ENCODE results near the gene TRAPPC2L.

The TRAPPC2L gene, protein sequence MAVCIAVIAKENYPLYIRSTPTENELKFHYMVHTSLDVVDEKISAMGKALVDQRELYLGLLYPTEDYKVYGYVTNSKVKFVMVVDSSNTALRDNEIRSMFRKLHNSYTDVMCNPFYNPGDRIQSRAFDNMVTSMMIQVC

GRCh38 chr16:88856828-88857727, at the start of gene TRAPPC2L, which contains the start of gene GALNS:
Gene TRAPPC2L (plus strand): TSS chr16:88857127. CDS start chr16:88857151, 24 bp downstream.
Gene GALNS (minus strand): TSS chr16:88856947. CDS start chr16:88856877, 70 bp downstream.
- peak; percentile 66 for DNase-seq (ENCODE audit: low read depth)

GRCh38 chr16:88807142-88807625, 49.7 kb upstream of the TRAPPC2L start:
- DNase-seq (ENCODE audit: low read depth): no peak

DNA sequence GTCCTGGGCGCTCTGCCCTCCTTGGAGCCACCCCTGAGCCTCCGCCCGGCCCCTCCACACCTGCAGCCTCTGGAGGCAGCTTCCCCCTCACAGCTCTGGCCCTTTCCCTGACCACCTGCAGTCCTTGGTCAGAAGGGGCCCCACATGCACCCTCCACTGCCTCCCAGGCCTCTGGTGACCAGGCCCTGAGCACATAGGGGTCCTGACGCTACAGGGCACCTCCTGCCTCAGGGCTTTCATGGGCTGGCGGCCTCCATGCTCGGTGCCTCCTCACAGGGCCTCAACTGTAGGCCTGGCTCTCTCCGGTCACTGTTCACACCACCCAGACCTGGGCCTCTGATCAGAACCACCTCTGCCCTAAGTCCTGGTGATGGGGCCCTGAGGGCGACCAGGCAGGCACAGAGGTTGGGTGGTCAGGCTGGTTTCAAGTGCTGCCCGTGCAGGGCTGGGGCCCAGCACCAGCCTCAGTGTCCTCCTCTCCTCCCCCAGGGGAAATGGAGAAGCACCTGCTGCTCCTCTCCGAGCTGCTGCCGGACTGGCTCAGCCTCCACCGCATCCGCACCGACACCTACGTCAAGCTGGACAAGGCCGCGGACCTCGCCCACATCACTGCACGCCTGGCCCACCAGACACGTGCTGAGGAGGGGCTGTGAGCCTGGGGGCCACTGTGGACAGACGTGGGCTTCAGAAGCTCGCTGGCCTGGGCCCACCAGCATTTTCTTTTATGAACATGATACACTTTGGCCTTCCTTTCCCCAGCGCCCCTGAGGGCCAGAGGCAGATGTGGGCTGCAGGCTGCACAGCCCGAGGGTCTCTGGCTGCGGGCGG, 49.1 kb upstream of the TRAPPC2L start:
- DNase-seq (ENCODE audit: low read depth): no peak

GRCh38 chr16:88809068-88809675, 47.8 kb upstream of the TRAPPC2L start:
- no peak for DNase-seq (ENCODE audit: low read depth)

DNA sequence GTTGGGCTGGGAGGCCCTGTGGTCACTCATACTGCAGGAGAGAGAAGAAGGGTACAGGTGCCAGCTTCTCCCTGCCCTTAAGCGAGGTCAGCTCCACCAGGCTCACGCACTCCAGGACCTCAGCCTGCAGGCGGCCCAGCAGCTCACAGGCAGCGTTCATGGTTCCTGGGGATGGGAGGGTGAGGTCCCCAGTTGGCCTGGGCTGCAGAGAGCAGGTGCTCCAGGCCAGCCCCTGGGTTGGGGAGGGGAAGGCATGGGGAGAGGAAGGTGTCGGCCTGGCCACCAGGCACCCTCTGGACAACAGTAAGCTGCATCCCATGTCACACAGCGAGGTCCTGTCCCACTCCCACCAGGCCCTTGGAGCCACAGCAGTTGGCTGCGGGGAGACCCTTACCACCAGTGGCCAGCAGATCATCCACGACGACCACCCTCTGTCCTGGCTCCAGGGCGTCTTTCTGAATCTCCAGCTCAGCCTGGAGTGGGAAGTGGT, 47.2 kb upstream of the TRAPPC2L start:
- no peak for DNase-seq (ENCODE audit: low read depth)

- no peak for DNase-seq (ENCODE audit: low read depth)
Observed at GRCh38 chr16:88810166-88810911, 46.6 kb upstream of the TRAPPC2L start.

DNA sequence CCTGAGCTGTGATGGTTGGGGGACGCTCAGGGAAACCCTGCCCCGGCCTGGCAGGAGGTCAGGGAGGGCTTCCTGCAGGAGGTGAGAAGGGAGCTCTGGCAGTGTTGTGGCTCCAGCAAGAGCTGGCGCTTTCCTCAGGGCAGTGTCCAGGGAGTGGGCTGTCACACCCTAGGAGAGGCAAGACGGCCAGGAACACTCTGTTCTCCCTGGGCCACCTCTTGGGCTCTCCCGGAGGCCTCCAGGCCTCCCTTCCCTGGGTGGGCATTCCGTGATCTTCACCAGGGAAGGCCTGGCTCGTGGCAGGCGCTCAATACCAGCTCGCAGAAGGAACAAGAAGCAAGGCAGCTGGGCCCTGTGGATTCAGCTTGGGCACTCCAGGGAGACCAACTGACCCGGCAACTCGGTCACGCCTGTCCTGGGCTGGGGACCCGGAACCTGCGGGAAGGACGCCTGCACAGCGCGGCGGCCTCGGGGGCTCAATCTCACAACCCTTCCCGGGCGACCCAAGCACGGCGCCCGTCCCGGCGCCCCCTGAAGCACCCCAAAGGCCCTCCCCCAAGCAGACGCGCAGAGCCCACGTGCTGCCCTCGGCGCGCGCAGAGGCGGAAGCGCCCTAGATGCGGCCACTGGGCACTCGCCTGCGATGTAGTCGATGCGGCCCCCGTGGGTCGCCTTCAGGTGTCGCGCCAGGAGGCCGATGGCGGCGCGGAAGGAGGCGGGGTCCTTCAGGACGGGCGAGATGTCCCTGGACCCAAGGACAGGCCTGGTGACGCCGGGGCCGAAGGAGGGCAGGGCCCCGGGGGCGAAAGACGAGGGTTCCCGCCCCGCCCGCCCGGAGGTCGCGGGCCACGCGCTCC, 45.8 kb upstream of the TRAPPC2L start:
- DNase-seq (ENCODE audit: low read depth): no peak

DNA sequence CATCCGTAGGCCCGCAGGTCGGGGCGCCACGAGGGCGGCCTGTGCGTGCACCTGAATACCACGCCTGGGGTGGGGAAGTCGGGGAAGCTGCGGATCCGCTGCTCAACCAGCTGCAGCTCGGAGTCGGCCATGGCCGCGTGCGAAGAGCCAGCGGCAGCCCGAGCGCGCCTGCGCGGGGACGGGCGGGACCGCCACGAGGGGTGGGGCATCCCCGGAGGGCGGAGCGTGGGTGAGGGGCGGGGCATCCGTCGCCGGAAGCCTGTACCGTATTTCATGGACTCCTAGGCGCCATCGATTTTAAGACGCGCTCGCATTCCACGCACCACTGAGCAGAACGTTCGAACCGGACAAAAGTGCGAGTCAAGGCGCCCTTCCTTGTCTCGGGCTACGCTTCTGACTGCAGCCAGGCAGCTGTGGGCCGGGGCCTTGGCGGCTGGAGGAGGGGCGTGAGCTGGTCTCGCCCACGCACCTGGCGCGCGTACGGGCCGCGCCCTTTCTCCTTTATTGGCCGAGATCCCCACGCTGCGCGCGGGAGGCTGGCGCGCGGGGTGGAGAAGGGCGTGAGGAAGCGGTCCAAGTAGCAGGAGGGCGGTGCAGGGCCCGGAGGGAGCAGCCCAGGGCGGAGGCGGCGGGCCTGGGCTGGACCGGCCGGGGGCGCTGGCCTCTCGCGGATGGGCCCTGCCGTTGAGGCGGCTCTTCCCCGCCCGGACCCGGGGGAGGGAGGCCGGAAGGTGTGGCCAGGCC, 45.0 kb upstream of the TRAPPC2L start, which contains the start of gene APRT:
APRT (minus strand) TSS at position 160 of the 744 bp plus-strand sequence; CDS start at position 131, 29 bp downstream.
- DNase-seq (ENCODE audit: low read depth): peak; percentile 71

- DNase-seq (ENCODE audit: low read depth): no peak
Observed at GRCh38 chr16:88812513-88813268, 44.2 kb upstream of the TRAPPC2L start.

DNA sequence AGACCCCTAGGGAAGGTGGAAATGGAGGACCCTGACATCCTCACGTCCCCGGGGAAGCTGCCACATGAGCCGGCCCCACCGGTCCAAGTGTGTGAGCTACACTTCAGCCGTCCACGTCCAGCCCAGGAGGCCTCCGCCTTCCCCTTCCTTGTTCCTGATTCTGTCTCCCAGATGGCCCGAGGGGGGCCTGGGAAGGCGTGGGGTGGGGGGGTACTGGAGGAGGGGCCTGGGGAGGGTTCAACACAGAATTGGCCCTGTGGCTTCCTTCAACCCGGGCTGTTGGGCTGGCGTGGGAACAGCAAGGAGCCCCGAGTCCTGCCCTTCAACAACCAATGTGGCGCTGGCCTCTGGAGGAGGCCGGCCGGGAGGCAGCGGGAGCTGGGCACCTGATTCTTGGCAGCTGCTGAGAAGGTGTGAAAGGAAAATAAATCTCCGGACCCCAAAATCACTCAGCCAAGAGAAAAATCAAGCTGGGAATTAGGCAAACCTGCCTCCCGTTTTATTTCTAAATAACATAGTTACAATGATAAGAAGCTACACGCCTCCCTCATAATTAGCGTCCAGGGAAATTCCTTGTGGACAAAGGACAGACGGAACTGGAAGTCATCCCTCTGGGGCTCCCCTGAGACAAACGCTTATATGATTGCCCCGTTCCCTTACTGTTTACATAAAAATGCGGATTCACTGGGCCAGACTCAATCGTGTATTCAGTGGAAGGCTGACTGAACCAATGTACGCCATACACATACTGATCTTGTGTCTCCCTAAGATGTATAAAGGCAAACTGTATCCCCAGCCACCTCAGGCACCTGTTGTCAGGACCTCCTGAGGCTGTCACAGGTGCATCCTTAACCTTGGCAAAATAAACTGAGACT, 43.4 kb upstream of the TRAPPC2L start:
- DNase-seq (ENCODE audit: low read depth): no peak

- DNase-seq (ENCODE audit: low read depth): no peak
Observed at GRCh38 chr16:88814144-88814502, 42.8 kb upstream of the TRAPPC2L start.

DNA sequence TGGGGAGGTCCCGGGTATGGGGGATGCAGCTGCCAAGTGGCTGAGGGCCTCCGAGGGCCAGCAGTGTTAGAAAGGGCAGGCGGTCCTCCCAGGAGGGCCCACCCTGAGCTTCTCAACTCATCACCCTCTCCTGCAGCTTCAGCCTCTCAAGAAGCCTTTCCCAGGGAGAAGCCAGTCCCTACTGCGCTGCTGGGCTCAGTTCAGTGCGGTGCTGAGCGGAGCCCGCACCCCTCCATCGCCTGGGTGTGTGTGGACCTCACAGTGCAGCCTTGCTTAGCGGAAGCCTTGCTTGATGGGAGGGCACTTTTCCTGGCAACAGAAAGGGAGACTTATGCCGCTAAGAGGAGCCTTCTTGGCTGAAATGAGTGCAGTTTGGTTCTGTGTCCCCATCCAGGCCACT, 41.7 kb upstream of the TRAPPC2L start:
- DNase-seq (ENCODE audit: low read depth): no peak

DNA sequence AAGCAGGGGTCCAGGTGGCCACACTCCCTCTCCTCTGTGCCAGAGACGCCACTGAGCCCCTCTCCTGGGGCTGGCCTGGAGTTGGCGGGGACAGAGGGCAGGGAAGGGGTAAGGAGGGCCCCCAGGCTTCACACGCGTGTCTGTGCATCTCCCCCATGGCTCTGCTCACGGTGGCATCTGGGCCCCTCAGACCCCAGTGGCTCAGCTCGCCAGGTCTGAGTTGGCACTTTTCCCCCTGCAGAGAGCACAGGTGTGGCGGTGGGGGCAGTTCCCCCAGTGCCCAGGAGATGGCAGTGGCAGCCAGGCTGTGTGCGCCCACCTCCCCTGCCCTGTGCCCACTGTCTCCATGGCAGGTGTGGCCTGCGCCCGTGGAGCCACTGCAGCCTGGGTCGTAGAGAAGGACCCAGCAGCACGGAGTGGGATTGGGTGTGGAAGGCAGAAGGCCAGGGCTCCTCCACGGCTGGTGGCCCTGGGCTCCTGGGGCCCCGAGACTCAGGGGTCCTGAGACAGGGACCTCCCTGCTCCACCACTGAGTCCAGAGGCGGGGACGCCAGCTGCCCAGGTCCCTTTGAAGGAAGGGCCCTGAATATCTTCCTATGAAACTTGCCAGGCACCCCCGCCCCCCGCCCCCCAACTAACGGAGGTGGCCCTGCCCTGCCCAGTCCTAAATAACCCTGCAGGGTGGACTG, 40.9 kb upstream of the TRAPPC2L start:
- no peak for DNase-seq (ENCODE audit: low read depth)

GRCh38 chr16:88816736-88817535, 40.0 kb upstream of the TRAPPC2L start:
- DNase-seq (ENCODE audit: low read depth): no peak

- no peak for DNase-seq (ENCODE audit: low read depth)
Observed at GRCh38 chr16:88817785-88818574, 38.9 kb upstream of the TRAPPC2L start.

Data from non-pigmented ciliary epithelial cell (primary cell).